Ascending aorta (tissue), 2 donors: ENCODE results near the gene OLA1. TPM values are rescaled to one million over a fixed set of nuclear protein-coding genes. Genes with fewer than 3 reads are reported as not detected.

Source experiments
- DNase-seq, 2 donors: peaks; one replicate each; pipeline ENCODE4 v3.0.0-alpha.2; 2019; ENCODE audit warnings: low spot score in 2 of 2
- H3K27ac ChIP-seq, 2 donors: fragments of 200-600 bp; sonication (generic); one replicate each; pipeline ENCODE4 v1.5.1; 2016 to 2017; ENCODE audit warnings: mild to moderate bottlenecking in 1 of 2
- H3K27me3 ChIP-seq: fragments of 200-600 bp; sonication (generic); one replicate; pipeline ENCODE4 v1.5.1; 2017
- H3K36me3 ChIP-seq, 2 donors: fragments of 200-600 bp; sonication (generic); one replicate each; pipeline ENCODE4 v1.5.1; 2016
- H3K4me1 ChIP-seq, 2 donors: fragments of 200-600 bp; sonication (generic); one replicate each; pipeline ENCODE4 v1.5.1; 2016 to 2017; ENCODE audit warnings: mild to moderate bottlenecking in 1 of 2
- H3K4me3 ChIP-seq, 2 donors: fragments of 200-600 bp; sonication (generic); one replicate each; pipeline ENCODE4 v1.5.1; 2016 to 2017; ENCODE audit warnings: mild to moderate bottlenecking in 1 of 2
- H3K9me3 ChIP-seq, 2 donors: fragments of 200-600 bp; sonication (generic); one replicate each; pipeline ENCODE4 v1.5.1; 2016
- CTCF ChIP-seq, 3 experiments: fragments of 200-600 bp in 2 of 3; fragments of 450-650 bp in 1 of 3; sonication (generic) in 2 of 3; IDR thresholded peaks; one replicate each; pipeline ENCODE4 v1.5.1; 2016 to 2019; ENCODE audit warnings: antibody characterized with exemption in 3 of 3, mild to moderate bottlenecking in 1 of 3, moderate library complexity in 1 of 3
- intact Hi-C: fragments of 100-400 bp; cut with DNase I; formaldehyde crosslinking; loops from one replicate; pipeline ENCODE4 v1.15.1; 2023
- total RNA-seq: library from RNA; depleted of rRNA; stranded (reverse); fragments of >200 nt; gene quantifications from one replicate; pipeline ENCODE4 v1.1.0, GENCODE V29; 2016

The OLA1 gene
- total RNA-seq, 1 donor from 2014 or later = 29.5 TPM

DNA sequence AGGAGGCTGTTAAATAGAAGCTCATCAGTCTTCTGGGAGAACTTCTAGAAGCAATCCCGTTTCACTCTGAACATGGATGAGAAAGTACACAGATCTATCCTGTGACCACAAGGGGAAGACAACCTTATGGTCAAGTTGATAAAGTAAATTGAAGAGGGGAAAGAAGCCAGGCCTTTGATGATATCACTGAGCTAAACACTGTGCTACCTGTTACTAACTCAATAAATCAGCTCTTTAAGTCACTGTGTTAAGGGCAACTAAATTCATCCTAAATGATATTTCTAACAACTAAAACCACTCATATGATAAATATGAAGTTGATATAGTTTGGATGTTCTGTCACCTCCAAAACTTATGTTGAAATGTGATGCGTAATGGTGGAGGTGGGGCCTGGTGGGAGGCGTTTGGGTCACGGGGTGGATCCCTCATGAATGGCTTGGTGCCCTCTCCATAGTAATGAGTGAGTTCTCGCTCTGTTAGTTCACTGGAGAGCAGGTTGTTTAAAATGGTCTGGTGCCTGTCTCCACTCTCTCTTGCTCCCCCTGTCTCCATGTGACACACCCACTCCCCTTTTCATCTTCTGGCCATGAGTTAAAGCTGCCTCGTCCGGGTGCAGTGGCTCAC, 23.6 kb downstream of the OLA1 start:
- TF ChIP-seq CTCF (IDR thresholded peaks at IDR 0.05) = no peak
- intact Hi-C loops = no loop called here
- no peak overlapping the region for H3K27ac ChIP-seq

DNA sequence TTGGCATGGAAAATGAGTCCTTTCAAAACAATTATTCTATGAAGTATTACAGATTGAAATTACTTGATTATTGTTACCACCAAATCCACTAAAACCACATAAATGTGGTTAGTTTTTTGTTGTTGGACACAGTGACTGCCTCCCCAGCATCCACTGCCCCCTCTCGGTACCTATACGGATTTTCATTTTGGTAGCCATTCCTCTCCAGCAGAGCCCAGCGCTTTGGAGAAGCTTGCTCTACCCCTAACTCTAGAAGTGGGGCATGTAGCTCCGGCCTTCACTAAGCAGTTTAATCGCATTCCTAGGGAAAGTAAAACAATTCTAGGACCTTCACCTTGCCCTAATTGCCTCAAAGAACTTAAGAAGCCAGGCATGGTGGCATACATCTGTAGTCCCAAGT, 24.2 kb downstream of the OLA1 start:
- H3K4me3 ChIP-seq = no peak overlapping the region
- H3K36me3 ChIP-seq = peaks cover 4 to 30% of the 10 kb centered on the region in 2 donors
- H3K4me1 ChIP-seq = no peaks in the 10 kb centered on the region
- no peak overlapping the region for H3K27ac ChIP-seq
- no peaks in the 10 kb centered on the region for H3K9me3 ChIP-seq
- intact Hi-C loops = no loop called here
- DNase-seq = no peak
- no peaks in the 10 kb centered on the region for H3K27me3 ChIP-seq
- no peak for TF ChIP-seq CTCF (IDR thresholded peaks at IDR 0.05)

More for the DNA sequence above, 23.6 kb downstream of the OLA1 start:
- H3K27me3 ChIP-seq = no peaks in the 10 kb centered on the region
- H3K36me3 ChIP-seq = peaks cover 4 to 30% of the 10 kb centered on the region in 2 donors
- no peak for DNase-seq
- no peaks in the 10 kb centered on the region for H3K9me3 ChIP-seq
- H3K4me1 ChIP-seq = no peaks in the 10 kb centered on the region
- H3K4me3 ChIP-seq = no peak overlapping the region

- Histone ChIP-seq H3K27ac (no peak overlapping the region), H3K4me1 (no peaks in the 10 kb centered on the region), H3K27me3 (no peaks in the 10 kb centered on the region), H3K4me3 (no peak overlapping the region), H3K9me3 (no peaks in the 10 kb centered on the region), H3K36me3 (peaks cover 4 to 30% of the 10 kb centered on the region in 2 donors)
- DNase-seq = no peak
- intact Hi-C loops = no loop called here
- TF ChIP-seq CTCF (IDR thresholded peaks at IDR 0.05) = no peak
Observed at GRCh38 chr2:174223388-174223787, 24.9 kb downstream of the OLA1 start.

GRCh38 chr2:174222154-174222553, 26.2 kb downstream of the OLA1 start:
- no peak for TF ChIP-seq CTCF (IDR thresholded peaks at IDR 0.05)
- H3K27ac ChIP-seq = no peak overlapping the region
- H3K27me3 ChIP-seq = no peaks in the 10 kb centered on the region
- H3K4me3 ChIP-seq = no peak overlapping the region
- peaks cover 4 to 28% of the 10 kb centered on the region in 2 donors for H3K36me3 ChIP-seq
- no peak for DNase-seq
- no peaks in the 10 kb centered on the region for H3K9me3 ChIP-seq
- no peaks in the 10 kb centered on the region for H3K4me1 ChIP-seq
- intact Hi-C loops = no loop called here

DNA sequence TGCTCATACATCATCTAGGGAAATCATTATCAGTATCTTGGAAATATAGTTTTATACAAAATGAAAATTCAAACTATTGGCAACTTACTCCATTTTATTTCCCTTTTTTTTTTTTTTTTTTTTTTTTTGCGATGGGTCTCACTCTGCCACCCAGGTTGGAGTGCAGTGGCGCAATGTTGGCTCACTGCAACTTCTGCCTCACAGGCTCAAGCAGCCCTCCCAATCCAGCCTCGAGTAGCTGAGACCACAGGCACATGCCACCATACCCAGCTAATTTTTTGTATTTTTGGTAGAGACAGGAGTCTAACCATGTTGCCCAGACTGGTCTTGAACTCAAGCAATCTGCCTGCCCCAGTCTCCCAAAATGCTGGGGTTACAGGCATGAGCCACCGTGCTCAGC, 29.0 kb downstream of the OLA1 start:
- no peaks in the 10 kb centered on the region for H3K4me1 ChIP-seq
- no peak for DNase-seq
- no peaks in the 10 kb centered on the region for H3K9me3 ChIP-seq
- H3K4me3 ChIP-seq = no peak overlapping the region
- H3K36me3 ChIP-seq = peaks cover 0 to 8% of the 10 kb centered on the region in 2 donors
- intact Hi-C loops = no loop called here
- no peaks in the 10 kb centered on the region for H3K27me3 ChIP-seq
- no peak overlapping the region for H3K27ac ChIP-seq
- TF ChIP-seq CTCF (IDR thresholded peaks at IDR 0.05) = no peak

- DNase-seq = no peak
- TF ChIP-seq CTCF (IDR thresholded peaks at IDR 0.05) = no peak
- Histone ChIP-seq H3K36me3 (peaks cover 0 to 8% of the 10 kb centered on the region in 2 donors), H3K4me3 (no peak overlapping the region), H3K27me3 (no peaks in the 10 kb centered on the region), H3K9me3 (no peaks in the 10 kb centered on the region), H3K4me1 (no peaks in the 10 kb centered on the region), H3K27ac (no peak overlapping the region)
- intact Hi-C loops = no loop called here
Observed at GRCh38 chr2:174218773-174219172, 29.6 kb downstream of the OLA1 start.
